ENCODE measurements around the gene SNX9. TPM values are rescaled to one million over a fixed set of nuclear protein-coding genes. Genes with fewer than 3 reads are reported as not detected.

The SNX9 gene
- polyA plus RNA-seq, 2 of the 4 experiments (the other 2 are of a cell fraction), result 13.9 to 29.8 TPM

- WGBS (ENCODE audit: missing lambda C conversion rate), result 34% methylated on average over 3 of the region's 3 CpGs
- peak overlapping the region; percentile 47; the same call in 1 of the 3 replicates for H3K4me2 ChIP-seq
- no peak for ATAC-seq
- ChIA-PET POLR2A (no interaction called here), CTCF (interaction anchor here (3.9 kb wide), 1 partner anchor 97 kb away, joined by 16 read pairs; no protein-coding TSS in a partner anchor)
- no peaks in the 10 kb centered on the region for H3K9me3 ChIP-seq
- H3K4me1 ChIP-seq, result peaks cover 13% of the 10 kb centered on the region
- no peak for DNase-seq (ENCODE audit: low read depth in 1 of 2, low spot score in 1 of 2)
- H3K4me3 ChIP-seq, result no peak overlapping the region
- no peak for FAIRE-seq
- TF ChIP-seq POLR2A (IDR thresholded peaks at IDR 0.05; ENCODE audit: low read length) (no peak), JUN (IDR thresholded peaks at IDR 0.05) (no peak), FOSB (CRISPR knock-in tag; IDR thresholded peaks at IDR 0.05) (no peak), EP300 (IDR thresholded peaks at IDR 0.05) (no peak), ZSCAN20 (CRISPR knock-in tag; IDR thresholded peaks at IDR 0.05) (no peak), HDAC2 (IDR thresholded peaks at IDR 0.05) (no peak), GATA3 (IDR thresholded peaks at IDR 0.05; ENCODE audit: borderline replicate concordance) (no peak), CBX2 (IDR thresholded peaks at IDR 0.05; ENCODE audit: borderline replicate concordance, low read depth) (no peak), SREBF2 (IDR thresholded peaks at IDR 0.05) (no peak), POLR2AphosphoS2 (conservative IDR thresholded peaks at IDR 0.05; ENCODE audit: low read length) (no peak), SMC3 (IDR thresholded peaks at IDR 0.05) (no peak), EHF (CRISPR knock-in tag; IDR thresholded peaks at IDR 0.05) (no peak), E2F6 (IDR thresholded peaks at IDR 0.05; ENCODE audit: borderline replicate concordance, low read depth) (no peak), RAD21 (conservative IDR thresholded peaks at IDR 0.05 in 1 of 2, IDR thresholded peaks at IDR 0.05 in 1 of 2) (no peak), HEYL (CRISPR knock-in tag; IDR thresholded peaks at IDR 0.05) (no peak), CEBPB (IDR thresholded peaks at IDR 0.05) (no peak), HOXB5 (CRISPR knock-in tag; IDR thresholded peaks at IDR 0.05) (no peak), NR3C1 (IDR thresholded peaks at IDR 0.05) (no peak), CHD2 (IDR thresholded peaks at IDR 0.05; ENCODE audit: low read length, partially characterized antibody) (no peak), JUNB (IDR thresholded peaks at IDR 0.05) (no peak)
- peak overlapping the region; percentile 50 to 51; a peak in 4 of 6 replicates for H3K27ac ChIP-seq
Measured at GRCh38 chr6:157974967-157975366, 151.9 kb downstream of the SNX9 start.

- Histone ChIP-seq H3K27ac (peak overlapping the region in 1 of 2 experiments; percentile 51; a peak in 1 of 6 replicates), H3K4me1 (peaks cover 13% of the 10 kb centered on the region), H3K4me3 (no peak overlapping the region), H3K4me2 (0 out of 3 replicates have a peak overlapping the region, but pooled peaks have one; percentile 24), H3K9me3 (no peaks in the 10 kb centered on the region)
- DNase-seq (ENCODE audit: low read depth in 1 of 2, low spot score in 1 of 2) (no peak), ATAC-seq (no peak), FAIRE-seq (no peak)
- TF ChIP-seq ZC3H11A (IDR thresholded peaks at IDR 0.05), result no peak
- TF ChIP-seq NR3C1 (IDR thresholded peaks at IDR 0.05), result no peak
- TF ChIP-seq HDAC2 (IDR thresholded peaks at IDR 0.05), result no peak
- TF ChIP-seq FOSL2 (IDR thresholded peaks at IDR 0.05), result no peak
- TF ChIP-seq FOSL2 (CRISPR knock-in tag; IDR thresholded peaks at IDR 0.05), result no peak
- TF ChIP-seq HMGXB4 (CRISPR knock-in tag; IDR thresholded peaks at IDR 0.05; ENCODE audit: borderline replicate concordance), result no peak
- TF ChIP-seq GATA3 (IDR thresholded peaks at IDR 0.05; ENCODE audit: borderline replicate concordance), result no peak
- no peak for TF ChIP-seq SREBF2 (IDR thresholded peaks at IDR 0.05)
- TF ChIP-seq CBX8 (IDR thresholded peaks at IDR 0.05), result no peak
- TF ChIP-seq ZFP36 (IDR thresholded peaks at IDR 0.05; ENCODE audit: borderline replicate concordance, partially characterized antibody), result no peak
- TF ChIP-seq CBX2 (IDR thresholded peaks at IDR 0.05; ENCODE audit: borderline replicate concordance, low read depth), result no peak
- TF ChIP-seq EP300 (IDR thresholded peaks at IDR 0.05), result no peak
- no peak for TF ChIP-seq NPAS2 (CRISPR knock-in tag; IDR thresholded peaks at IDR 0.05; ENCODE audit: borderline replicate concordance)
- no peak for TF ChIP-seq HES2 (IDR thresholded peaks at IDR 0.05)
- no peak for TF ChIP-seq JUNB (IDR thresholded peaks at IDR 0.05)
- TF ChIP-seq USF2 (IDR thresholded peaks at IDR 0.05), result no peak
- TF ChIP-seq CHD4 (IDR thresholded peaks at IDR 0.05; ENCODE audit: borderline replicate concordance), result no peak
- TF ChIP-seq MAZ (IDR thresholded peaks at IDR 0.05; ENCODE audit: borderline replicate concordance, low read depth, low read length), result no peak
- TF ChIP-seq RNF2 (IDR thresholded peaks at IDR 0.05; ENCODE audit: borderline replicate concordance, low read depth), result no peak
- no peak for TF ChIP-seq ATOH8 (CRISPR knock-in tag; IDR thresholded peaks at IDR 0.05; ENCODE audit: low read depth)
- POLR2A ChIA-PET, result no interaction called here
- CTCF ChIA-PET, result interaction anchor here (0.9 to 3.9 kb wide), 3 partner anchors 96 to 308 kb away, joined by 3 to 16 read pairs (median 3); no protein-coding TSS in a partner anchor
- WGBS (ENCODE audit: missing lambda C conversion rate), result 61% methylated on average over 2 of the region's 2 CpGs
Measured at GRCh38 chr6:157975456-157975855, 152.4 kb downstream of the SNX9 start.

Data from A549 (cell line).